ENCODE results near the gene RPL39. TPM values are rescaled to one million over a fixed set of nuclear protein-coding genes. Genes with fewer than 3 reads are reported as not detected.
"Not testable (repeated sequence)": the region's sequence is repeated elsewhere in the genome, so short reads cannot be mapped to it uniquely, and the experiment has no call there.

RPL39 gene
- total and polyA plus RNA-seq, 8 donors: 117 to 8,391 (median 2,589) TPM

DNA sequence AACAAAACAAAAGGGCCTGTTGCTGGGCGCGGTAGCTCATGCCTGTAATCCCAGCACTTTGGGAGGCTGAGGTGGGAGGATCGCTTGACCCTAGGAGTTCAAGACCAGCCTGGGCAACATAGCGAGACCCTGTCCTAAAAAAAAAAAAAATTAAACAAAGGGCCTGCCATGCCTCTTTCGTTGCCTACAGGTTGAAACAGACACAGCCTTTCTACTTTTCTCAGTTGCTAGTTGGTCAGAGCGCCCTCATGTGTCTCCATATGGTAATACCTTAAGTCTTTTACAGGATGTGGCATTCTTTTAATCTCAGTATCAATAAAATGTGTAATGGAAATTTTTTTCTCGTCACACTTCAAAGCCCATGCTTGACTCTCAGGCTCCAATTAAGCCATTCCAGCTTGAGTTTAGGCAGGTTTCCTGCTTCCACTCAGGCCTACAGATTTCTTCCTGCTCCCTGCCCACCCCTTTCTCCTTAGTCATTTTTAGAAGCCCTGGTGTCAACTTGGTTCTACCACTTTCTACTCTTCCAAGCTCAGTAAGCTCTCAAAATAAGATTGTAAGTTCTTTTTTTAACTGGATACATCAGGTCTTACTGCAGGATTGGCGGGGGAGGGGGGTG, 37.7 kb downstream of the RPL39 start:
- peak in 1 of 2 donors; percentile 69 for DNase-seq
- H3K4me1 ChIP-seq: peaks cover 0 to 26% (median 22%) of the 10 kb centered on the region in 4 donors
- H3K9me3 ChIP-seq: no peaks in the 10 kb centered on the region
- no peak for TF ChIP-seq EP300 (IDR thresholded peaks at IDR 0.05)
- TF ChIP-seq POLR2A (IDR thresholded peaks at IDR 0.05): no peak
- TF ChIP-seq POLR2AphosphoS5 (IDR thresholded peaks at IDR 0.05): no peak
- TF ChIP-seq, protein P1, sequence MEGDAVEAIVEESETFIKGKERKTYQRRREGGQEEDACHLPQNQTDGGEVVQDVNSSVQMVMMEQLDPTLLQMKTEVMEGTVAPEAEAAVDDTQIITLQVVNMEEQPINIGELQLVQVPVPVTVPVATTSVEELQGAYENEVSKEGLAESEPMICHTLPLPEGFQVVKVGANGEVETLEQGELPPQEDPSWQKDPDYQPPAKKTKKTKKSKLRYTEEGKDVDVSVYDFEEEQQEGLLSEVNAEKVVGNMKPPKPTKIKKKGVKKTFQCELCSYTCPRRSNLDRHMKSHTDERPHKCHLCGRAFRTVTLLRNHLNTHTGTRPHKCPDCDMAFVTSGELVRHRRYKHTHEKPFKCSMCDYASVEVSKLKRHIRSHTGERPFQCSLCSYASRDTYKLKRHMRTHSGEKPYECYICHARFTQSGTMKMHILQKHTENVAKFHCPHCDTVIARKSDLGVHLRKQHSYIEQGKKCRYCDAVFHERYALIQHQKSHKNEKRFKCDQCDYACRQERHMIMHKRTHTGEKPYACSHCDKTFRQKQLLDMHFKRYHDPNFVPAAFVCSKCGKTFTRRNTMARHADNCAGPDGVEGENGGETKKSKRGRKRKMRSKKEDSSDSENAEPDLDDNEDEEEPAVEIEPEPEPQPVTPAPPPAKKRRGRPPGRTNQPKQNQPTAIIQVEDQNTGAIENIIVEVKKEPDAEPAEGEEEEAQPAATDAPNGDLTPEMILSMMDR (IDR thresholded peaks at IDR 0.05): peak in 1 of 7 experiments; percentile 19
- 51 to 68% (median 55%) methylated on average over 6 to 8 of the region's 8 CpGs for WGBS, 5 donors
- intact Hi-C loops (cut with DNase I; ENCODE audit: low total_unique reads): no loop called here
- no peaks in the 10 kb centered on the region for H3K36me3 ChIP-seq
- no peak overlapping the region for H3K27ac ChIP-seq
- peaks cover 0 to 1% (median 0%) of the 10 kb centered on the region in 3 donors for H3K27me3 ChIP-seq
- no peak overlapping the region for H3K4me3 ChIP-seq

DNA sequence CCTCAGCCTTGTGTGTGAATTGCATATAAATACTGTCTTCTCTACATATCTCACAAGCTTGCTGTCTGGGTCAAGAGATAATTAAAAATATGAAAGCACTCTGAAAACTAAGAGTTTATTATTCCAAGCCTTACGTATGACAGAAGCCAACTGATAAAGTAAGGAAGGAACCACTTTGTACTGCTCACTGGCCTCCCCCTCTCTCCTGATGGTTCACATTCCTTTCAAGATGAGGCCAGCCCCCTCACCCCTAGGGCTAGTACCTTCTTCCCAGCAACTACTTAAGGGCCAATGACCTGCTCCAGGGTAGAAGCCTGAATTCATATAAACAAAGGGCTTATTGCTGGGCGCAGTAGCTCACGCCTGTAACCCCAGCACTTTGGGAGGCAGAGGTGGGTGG, 38.4 kb downstream of the RPL39 start:
- no peaks in the 10 kb centered on the region for H3K27me3 ChIP-seq
- no peaks in the 10 kb centered on the region for H3K36me3 ChIP-seq
- H3K27ac ChIP-seq: no peak overlapping the region
- no peak for DNase-seq
- H3K4me1 ChIP-seq: peaks cover 0 to 19% (median 14%) of the 10 kb centered on the region in 4 donors
- TF ChIP-seq EP300 (IDR thresholded peaks at IDR 0.05): no peak
- TF ChIP-seq POLR2AphosphoS5 (IDR thresholded peaks at IDR 0.05): no peak
- TF ChIP-seq, protein P1 (IDR thresholded peaks at IDR 0.05): no peak
- no peak for TF ChIP-seq POLR2A (IDR thresholded peaks at IDR 0.05)
- intact Hi-C loops (cut with DNase I; ENCODE audit: low total_unique reads): no loop called here
- 84 to 96% (median 88%) methylated on average over 3 of the region's 3 CpGs for WGBS, 5 donors
- H3K9me3 ChIP-seq: no peaks in the 10 kb centered on the region
- no peak overlapping the region for H3K4me3 ChIP-seq

DNA sequence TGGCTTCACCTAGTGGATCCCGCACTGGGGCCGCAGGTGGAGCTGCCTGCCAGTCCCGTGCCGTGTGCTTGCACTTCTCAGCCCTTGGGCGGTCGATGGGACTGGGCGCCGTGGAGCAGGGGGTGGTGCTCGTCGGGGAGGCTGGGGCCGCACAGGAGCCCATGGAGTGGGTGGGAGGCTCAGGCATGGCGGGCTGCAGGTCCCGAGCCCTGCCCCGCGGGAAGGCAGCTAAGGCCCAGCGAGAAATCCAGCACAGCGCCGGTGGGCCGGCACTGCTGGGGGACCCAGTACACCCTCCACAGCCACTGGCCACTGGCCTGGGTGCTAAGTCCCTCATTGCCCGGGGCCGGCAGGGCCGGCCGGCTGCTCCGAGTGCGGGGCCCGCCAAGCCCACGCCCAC, 40.7 kb downstream of the RPL39 start:
- H3K9me3 ChIP-seq; intact Hi-C loops (cut with DNase I; ENCODE audit: low total_unique reads); H3K36me3 ChIP-seq; H3K4me3 ChIP-seq; H3K27ac ChIP-seq; H3K27me3 ChIP-seq; DNase-seq; H3K4me1 ChIP-seq: not testable (repeated sequence)
- 80 to 97% (median 97%) methylated on average over 2 to 17 of the region's 27 CpGs for WGBS, 5 donors

DNA sequence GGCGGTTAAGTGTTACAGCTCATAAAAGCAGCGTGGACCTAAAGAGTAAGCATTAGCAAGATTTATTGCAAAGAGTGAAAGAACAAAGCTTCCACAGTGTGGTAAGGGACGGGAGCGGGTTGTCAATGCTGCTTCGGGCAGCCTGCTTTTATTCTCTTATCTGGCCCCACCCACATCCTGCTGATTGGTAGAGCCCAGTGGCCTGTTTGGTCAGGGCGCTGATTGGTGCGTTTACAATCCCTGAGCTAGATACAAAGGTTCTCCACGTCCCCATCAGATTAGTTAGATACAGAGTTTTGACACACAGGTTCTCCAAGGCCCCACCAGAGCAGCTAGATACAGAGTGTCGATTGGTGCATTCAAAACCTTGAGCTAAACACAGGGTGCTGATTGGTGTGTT, 41.3 kb downstream of the RPL39 start:
- H3K4me1 ChIP-seq; H3K4me3 ChIP-seq; intact Hi-C loops (cut with DNase I; ENCODE audit: low total_unique reads); H3K27me3 ChIP-seq; H3K36me3 ChIP-seq; H3K27ac ChIP-seq; DNase-seq; H3K9me3 ChIP-seq: not testable (repeated sequence)
- WGBS, 5 donors: 54 to 77% (median 70%) methylated on average over 7 to 9 of the region's 9 CpGs

DNA sequence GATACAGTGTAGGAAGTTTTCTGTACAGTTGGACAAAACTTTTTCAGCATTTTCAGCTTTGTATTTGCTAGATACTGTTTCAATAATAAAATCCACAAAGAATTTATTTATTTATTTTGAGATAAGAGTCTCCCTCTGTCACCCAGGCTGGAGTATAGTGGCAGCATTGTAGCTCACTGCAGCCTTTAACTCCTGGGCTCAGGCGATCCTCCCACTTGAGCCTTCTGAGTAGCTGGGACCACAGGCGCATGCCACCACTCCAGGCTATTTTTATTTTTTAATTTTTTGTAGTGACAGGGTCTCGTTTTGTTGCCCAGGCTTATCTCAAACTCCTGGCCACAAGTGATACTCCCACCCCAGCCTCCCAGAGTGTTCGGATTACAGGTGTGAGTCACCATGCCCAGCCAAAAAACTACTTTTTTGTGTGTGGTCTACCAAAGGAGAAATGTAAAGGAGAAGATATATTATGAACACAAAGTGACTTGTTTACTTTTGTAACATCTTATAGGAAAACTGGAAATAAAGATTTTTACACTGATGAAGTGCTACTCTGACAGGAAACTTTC, 46.1 kb downstream of the RPL39 start:
- Histone ChIP-seq H3K27me3 (no peaks in the 10 kb centered on the region), H3K4me1 (no peaks in the 10 kb centered on the region), H3K27ac (no peak overlapping the region), H3K36me3 (no peaks in the 10 kb centered on the region), H3K9me3 (no peaks in the 10 kb centered on the region), H3K4me3 (no peak overlapping the region)
- TF ChIP-seq POLR2A (IDR thresholded peaks at IDR 0.05) (no peak), POLR2AphosphoS5 (IDR thresholded peaks at IDR 0.05) (no peak), EP300 (IDR thresholded peaks at IDR 0.05) (no peak)
- TF ChIP-seq, protein P1 (IDR thresholded peaks at IDR 0.05): no peak
- no peak for DNase-seq
- WGBS, 5 donors: 50 to 64% (median 57%) methylated on average over 4 of the region's 4 CpGs
- intact Hi-C loops (cut with DNase I; ENCODE audit: low total_unique reads): no loop called here
